Suppressor macrophage (primary cell): ENCODE measurements around the gene ATP5PD.
"Not testable (repeated sequence)": the region's sequence is repeated elsewhere in the genome, so short reads cannot be mapped to it uniquely, and the experiment has no call there.

Experiments
- DNase-seq, 4 experiments: peaks; one replicate each; pipeline ENCODE4 v3.0.0-alpha.2; 2020 to 2022

The ATP5PD gene

DNA sequence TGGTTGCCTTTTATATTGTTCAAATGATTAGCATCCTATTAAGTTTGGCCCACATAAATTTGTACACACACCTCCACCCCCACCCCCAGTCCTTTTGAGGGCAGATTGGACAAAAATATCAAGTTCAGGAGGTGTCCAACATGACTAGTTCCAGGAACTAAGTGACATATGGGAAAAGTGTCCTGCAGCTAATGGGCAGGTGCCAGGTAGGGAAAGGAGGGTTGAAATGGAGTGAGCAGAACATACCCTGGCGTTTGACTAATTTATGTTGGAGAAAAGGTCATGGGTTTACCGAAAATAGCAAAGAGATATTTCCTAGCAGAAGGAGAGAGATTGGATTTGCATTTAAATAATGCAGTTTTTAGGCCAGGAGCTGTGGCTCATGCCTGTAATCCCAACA, 5.2 kb upstream of the ATP5PD start:
- no peak for DNase-seq

DNA sequence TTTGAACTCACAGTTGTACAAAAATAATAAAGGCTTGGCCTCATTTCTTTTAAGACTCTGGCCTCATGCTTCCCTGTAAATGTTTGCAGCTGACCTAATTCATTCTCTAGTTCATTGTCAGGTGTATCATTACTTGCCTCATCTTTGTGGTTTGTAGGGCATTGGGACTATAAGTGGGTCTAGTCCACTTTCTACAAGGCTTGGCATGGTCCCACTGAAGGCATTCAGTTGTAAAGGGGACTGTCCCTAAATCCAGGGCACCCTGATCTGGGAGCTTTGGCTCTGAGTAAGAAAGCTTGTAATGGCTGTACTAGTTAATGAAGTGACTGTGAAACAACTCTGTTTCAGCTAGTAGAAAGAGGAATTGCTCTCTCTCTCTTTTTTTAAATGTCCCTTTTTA, 2.9 kb upstream of the ATP5PD start:
- DNase-seq: no peak

DNA sequence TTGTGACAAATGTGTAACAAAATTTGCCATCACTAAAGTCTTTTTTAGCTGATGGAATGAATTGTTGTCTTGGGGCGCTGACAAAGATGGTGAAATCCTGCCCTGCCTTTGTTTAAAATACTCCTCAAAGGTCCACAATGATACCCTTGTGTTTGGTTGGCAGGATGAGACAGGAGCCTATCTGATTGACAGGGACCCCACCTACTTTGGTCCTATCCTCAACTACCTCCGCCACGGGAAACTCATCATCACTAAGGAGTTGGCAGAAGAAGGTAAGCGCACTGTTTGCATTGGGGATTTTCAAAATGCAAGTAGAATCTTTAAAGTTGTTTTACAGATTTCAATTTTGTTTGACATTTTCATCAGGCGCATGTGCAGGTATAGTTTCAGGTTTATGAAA, 2.3 kb upstream of the ATP5PD start:
- DNase-seq: no peak

DNA sequence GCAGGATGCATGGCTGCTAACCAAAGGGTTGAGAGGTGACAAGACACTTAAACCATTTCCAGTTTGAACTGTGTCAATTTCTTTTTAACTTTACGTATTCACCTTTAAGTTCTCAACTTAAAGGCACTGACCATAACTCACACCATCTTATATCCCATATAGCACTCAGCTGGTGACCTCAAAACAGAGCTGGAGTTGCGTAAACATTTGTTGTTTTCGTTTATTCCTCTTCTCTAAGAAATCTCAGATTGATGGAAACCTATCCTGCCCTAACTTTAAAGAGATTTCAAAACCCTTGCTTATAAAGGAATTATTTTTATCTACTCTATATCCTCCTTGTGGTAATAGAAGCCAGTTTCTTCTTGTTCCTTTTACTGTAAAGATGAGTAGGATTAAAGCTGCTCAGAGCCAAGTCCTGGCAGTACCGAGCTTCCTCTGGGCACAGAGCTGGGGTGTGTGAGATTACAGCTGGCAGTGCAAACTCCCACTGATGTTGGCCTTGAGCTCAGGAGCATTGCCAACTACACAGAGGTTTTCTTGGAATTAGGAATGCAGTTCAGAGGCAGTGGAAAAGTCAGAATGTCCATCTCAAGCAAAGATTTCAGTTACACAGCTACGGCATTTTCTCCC, 1.6 kb upstream of the ATP5PD start:
- peak; percentile 21 to 51 (median 46) for DNase-seq

DNA sequence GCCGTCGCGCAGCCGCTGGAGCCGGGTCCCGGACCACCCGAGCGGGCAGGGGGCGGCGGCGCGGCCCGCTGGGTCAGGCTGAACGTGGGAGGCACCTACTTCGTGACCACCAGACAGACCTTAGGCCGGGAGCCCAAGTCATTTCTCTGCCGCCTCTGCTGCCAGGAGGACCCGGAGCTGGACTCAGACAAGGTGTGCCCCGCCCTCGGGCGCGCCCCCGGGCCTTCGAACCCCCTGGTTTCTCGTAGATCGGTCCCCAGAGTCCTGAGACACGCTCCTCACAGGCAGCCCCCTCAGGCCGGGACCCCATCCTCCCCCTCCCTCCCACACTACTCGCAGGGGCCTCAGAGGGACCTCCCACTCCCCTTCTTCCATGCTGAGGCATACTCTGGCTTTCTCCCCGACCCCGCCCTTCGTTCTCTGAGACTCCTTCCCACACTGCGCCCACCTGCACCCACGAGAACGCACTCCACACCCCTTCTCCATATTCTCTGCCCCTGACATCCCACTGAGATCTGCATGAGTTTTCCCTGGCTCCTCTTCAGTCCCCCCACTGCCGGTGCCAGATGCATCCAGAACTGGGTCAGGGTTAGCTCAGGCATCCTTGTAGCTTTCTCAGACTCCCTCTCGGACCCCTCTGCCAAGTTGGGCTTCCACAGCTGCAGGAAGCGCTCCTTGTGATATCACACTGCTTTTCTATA, 779 bp upstream of the ATP5PD start:
- peak in 2 of 4 experiments; percentile 27 to 35 for DNase-seq

DNA sequence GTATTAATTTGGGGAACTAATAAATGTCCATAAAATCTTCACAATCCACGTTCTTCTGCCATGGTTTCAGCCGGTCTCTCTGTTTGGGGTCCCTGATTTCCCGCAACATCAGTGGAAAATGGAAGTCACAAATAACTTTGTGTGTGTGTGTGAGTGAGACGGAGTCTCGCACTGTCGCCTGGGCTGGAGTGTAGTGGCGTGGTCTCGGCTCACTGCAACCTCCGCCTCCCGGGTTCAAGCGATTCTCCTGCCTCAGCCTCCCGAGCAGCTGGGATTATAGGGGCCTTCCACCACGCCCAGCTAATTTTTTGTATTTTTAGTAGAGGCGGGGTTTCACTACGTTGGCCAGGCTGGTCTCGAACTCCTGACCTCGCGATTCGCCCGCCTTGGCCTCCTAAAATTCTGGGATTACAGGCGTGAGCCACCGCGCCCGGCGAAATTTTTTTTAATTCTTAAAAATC, 793 bp downstream of the ATP5PD start:
- DNase-seq: not testable (repeated sequence)

DNA sequence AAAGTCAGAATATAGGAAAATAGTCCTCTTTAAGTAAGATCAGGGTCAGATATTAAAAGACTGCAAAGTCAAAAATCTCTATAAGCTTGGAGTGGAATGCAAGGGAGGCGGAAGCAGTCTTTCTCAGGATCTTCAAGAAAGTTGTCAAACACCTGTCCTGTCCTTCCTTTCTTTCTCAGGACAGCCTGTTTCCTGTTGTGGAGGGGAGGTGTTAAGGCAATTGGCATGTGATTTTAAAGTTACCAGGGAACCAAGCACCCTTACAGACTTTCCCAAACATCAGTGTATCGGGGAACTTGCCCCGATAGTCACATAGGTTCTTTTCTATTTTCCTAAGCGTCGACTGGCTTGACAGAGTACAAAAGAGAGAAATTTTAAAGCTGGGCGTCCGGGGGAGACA, 2.1 kb downstream of the ATP5PD start:
- DNase-seq: no peak

DNA sequence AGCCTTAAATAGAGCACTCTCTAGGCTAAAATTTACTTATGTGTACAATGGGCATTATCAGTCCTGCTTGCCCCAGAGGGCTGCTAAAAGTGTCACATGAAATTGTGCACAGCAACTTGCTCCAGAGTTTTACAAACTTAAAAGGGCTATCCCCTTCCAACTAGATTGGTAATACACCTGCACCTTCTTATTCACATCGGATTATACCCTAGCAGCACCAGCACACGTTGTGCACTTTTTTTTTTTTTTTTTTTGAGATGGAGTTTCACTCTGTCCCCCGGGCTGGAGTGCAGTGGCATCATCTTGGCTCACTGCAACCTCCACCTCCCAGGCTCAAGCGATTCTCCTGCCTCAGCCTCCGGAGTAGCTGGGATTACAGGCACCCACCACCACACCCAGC, 3.0 kb downstream of the ATP5PD start:
- DNase-seq: not testable (repeated sequence)

DNA sequence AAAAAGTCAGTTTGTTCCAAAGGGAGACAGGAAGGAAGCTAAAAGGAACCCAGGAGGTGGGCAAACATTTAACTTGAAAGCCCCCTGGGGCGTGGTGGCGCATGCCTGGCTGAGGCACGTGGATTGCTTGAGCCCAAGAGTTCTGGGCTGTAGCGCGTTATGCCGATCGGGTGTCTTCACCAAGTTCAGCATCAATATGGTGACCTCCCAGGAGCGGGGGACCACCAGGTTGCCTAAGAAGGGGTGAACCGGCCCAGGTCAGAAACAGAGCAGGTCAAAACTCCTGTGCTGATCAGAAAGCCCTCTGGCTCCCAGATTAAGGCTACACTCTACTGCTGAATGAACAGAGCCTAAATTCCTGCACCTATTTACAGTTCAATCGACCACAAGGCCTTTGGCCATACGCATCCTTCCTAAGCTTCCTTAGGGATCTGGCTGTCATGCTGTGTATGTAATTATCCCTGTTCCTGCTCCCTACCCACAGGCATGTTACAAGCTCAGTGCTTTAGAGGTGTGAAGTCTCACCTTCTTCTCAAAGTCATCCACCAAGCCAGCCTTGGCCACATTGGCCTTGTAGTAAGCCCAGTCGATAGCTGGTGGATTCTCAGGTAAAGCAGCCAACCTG, 5.0 kb downstream of the ATP5PD start:
- no peak for DNase-seq

DNA sequence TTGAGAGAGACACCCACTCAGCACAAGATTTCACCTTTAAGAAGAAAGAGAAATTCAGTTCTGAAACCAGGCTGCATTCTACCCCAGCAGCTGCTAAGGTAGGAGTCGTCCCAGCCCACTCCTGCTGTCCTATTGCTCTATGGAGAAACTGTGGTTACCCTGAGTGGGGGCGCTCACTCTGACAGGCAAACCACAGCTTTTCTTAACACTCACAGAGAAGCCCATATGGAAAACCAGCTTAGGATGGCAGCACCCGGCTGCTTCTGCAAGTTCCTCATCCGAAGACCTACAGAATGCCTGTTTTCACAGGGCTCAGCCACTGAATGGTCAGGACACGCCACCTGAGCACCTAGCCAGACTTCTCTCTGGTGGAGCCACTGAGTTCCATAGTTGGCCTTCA, 7.5 kb downstream of the ATP5PD start:
- DNase-seq: peak in 3 of 4 experiments; percentile 12 to 43 (median 20)

DNA sequence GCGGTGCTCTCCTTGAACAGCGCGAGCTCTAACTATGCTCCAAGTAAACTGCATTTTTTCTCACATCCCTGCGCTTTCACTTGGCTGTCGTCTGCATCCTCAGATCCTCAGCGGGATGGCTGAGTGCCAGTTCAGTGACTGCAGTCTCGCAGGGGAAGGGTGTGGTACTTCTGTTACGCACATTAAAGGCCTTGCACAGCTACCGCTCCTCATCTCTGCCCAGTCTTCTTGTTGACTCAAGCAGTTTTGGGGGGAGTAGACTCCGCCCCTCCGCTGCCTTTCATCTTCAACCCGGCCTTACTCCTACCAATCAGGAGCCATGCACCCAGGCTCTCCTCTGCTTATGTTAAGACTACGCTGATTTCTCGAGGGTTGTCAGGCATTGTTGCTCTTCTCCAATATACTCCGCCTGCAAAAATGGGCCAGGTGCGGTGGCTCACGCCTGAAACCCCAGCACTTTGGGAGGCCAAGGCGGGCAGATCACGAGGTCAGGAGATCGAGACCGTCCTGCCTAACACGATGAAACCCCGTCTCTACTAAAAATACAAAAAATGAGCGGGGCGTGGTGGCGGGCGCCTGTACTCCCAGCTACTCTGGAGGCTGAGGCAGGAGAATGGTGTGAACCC, 10.0 kb downstream of the ATP5PD start:
- peak; percentile 82 to 91 (median 85) for DNase-seq

DNA sequence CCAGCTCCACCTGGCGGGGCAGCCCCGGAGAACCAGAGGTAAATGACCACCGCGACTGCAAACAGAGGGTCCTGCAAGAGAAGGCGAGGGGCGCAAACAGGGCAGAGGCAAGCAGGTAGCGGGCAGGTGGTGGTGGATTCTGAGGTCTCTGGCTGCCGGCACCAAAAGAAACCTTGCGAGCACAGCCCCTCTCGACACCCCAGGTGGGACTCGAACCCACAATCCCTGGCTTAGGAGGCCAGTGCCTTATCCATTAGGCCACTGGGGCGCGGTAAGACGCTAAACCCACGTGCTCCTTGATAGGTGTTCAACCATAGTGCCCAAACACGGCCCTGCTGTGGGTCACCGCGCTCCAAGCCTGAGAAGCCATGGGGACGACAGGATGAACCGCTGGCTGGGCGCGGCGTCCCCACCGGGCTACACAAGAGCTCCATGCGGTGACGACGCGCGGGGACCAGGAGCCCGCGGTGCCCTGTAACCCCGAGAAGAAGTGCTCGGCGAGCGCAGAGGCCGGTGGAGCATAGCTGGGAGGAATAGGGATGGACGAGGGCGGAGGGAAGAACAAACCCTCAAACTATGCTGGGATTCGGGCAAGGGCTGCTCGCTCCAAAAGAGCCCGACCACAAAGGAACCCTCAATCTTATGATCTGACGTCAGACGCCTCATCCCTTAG, 12.4 kb downstream of the ATP5PD start:
- peak; percentile 90 to 91 (median 90) for DNase-seq

DNA sequence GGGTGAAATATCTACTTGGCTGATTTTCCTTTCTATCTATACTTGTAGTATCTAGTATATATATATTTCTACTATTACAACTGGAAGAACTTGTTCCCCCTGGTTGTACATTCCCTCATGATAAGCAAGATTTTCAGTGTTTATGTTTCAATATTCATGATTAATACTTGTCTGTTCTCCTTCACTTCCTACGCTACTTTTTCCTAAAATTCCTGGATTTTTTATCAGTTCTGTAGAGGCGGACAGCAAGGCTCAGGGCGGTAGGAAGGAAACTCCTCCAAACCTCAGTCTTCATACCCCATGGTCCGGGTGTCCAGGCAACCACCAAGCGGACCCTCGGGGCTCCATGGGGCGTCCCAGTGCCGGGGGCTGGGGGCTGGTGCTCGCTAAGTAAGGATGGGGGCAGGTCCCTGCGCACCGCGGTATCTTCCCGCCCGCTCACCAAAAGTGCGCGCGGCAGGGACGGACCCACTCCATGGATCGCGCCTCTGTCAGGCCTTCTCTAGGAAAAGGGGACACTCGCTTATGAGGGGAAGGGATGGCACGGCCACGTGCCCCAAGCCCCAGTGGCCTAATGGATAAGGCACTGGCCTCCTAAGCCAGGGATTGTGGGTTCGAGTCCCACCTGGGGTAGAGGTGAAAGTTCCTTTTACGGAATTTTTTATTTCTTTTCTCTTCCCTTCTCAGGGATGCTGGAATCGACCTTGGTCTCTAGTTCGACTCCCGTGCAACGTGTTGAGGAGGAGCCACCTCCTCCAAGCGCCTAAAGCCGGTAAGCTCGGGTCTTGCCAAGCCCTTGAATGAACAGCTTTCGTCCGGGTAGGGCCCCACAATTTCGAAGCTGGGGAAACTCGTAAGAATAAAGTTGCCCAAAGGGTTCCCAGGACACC, 13.2 kb downstream of the ATP5PD start:
- peak; percentile 92 to 98 (median 92) for DNase-seq

DNA sequence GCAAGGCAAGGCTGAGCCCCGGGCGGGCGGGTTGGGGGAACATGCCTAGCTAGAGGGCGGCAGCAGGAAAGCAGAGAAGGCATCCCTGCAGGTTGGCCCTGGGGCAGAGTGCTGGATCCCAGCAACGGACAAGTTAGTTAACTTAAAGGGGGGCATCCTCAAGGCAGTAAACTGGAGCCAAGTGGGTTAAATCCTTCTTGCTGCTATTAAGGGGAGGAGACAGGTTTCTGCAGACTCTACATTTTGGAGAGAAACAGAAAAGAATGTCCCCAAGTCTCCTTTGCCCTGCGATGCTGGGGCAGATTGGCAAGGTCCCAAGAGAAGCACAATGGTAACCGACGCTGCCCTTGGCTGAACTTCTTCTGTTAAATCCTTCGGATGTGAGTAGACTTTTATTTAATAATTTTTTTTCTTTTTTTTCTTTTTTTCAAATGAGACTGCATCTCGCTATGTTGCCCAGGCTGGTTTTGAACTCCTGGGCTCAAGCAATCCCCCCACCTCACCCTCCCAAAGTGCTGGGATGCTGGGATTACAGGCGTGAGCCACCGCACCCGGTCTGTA, 14.0 kb downstream of the ATP5PD start:
- DNase-seq: peak in 1 of 4 experiments; percentile 13

DNA sequence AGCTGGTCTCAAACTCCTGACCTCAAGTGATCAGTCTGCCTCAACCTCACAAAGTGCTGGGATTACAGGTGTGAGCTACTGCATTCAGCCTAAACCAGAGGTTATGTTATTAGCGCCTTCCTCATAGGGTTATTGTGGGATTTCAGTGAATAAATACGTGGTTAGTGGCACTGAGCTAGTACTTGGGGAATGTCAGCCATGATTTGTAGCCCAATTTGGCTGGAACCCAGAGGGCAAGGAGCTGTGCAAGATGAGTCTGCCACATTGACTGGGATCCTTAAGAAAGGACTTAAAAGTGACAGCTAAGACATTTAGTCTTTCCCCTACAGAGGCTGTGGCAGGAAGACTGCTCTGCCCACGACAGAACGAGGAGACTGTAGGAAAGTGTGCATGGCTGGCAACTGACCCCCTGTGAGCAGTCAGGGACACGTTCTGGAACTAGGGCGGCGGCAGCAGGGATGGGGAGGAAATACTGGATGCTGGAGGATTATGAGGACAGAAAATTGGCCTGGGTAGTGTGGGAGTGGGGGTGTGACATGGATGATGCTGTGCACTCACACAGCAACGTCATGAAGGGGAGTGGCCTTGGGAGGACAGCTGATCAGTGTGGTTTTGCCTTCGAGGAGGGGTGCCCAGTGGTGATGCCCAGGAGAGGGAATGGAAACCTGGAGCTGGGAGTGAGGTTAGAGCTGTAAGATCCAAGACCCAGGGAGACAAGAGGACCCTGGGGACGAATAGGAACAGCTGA, 14.6 kb downstream of the ATP5PD start:
- DNase-seq: peak; percentile 80 to 89 (median 86)

DNA sequence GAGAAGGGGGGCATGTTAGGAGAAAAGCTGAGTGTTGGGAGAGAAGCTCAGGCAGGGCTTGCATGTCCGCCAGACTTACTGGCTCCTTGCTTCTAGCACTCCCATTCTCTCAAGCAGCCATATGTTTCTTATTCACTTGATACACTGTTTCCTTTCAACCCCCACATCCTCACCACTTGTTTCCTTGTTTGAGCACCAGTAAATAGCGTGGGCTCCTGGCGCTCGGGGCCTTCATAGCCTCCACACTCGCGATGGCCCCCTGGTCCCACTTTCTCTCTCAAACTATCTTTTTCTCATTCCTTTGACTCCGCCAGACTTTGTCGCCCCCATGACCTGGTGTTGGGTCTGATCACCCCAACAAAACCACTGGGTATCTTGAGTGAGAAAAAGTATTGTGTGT, 16.6 kb downstream of the ATP5PD start:
- no peak for DNase-seq

DNA sequence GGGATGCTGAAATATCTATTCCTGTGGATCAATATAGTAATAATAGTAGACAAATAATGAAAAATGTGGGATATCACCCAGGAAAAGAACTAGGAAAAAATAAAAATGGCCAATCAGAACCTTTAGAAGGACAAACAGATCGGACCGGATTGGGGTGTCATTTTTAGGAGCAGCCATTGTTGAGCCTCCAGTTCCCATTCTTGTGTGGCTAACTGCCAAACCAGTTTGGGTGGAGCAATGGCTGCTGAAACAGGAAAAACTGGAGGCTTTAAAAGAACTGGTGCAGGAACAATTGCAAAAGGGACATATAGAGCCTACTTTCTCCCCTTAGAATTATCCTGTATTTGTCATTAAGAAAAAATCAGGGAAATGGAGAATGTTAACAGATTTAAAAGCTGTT, 20.1 kb downstream of the ATP5PD start:
- DNase-seq: peak; percentile 52 to 72 (median 62)

DNA sequence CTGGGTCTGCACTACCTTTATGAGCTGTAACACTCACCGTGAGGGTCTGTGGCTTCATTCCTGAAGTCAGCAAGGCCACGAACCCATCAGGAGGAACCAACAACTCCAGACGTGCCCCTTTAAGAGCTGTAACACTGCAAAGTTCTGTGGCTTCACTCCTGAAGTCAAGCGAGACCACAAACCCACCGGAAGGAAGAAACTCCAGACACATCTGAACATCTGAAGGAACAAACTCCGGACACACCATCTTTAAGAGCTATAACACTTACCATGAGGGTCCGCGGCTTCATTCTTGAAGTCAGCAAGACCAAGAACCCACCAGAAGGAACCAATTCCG, 21.4 kb downstream of the ATP5PD start:
- not testable (repeated sequence) for DNase-seq

DNA sequence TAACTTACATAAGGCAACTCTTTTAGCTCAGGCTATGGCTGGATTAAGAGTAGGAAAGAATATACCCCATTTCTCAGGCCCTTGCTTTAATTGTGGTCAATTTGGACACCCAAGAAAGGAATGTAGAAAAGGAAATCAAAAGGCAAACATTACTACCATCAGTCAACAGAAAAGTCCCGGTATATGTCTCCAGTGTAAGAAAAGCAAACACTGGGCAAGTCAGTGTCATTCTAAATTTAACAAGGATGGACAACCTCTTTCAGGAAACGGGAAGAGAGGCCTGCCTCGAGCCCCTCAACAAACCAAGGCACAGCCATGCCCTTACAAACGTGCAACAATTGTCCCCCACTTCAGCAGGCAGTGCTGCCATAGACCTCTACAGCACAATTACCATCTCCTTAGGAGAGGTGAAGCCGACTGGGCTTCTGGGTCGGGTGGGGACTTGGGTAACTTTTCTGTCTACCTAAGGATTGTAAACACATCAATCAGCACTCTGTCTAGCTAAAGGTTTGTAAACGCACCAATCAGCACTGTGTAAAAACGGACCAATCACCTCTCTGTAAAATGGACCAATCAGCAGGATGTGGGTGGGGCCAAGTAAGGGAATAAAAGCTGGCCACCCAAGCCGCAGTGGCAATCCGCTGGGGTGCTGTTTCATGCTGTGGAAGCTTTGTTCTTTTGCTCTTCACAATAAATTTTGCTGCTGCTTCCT, 21.9 kb downstream of the ATP5PD start:
- no peak for DNase-seq
